Neuron (in vitro differentiated cells): ENCODE data around the gene F11.
"Not testable (repeated sequence)": the region's sequence is repeated elsewhere in the genome, so short reads cannot be mapped to it uniquely, and the experiment has no call there.

ENCODE experiments used
- H2AFZ ChIP-seq: one replicate; pipeline ENCODE4 v1.6.1; 2013; ENCODE audit warnings: low read depth, mild to moderate bottlenecking, inconsistent platforms, low read length, moderate library complexity
- H3K27me3 ChIP-seq: one replicate; pipeline ENCODE4 v1.6.1; 2013; ENCODE audit warnings: low read length; ENCODE audit not compliant: insufficient read depth
- H3K36me3 ChIP-seq: one replicate; pipeline ENCODE4 v1.6.1; 2013; ENCODE audit warnings: low read length; ENCODE audit not compliant: insufficient read depth
- H3K4me1 ChIP-seq: one replicate; pipeline ENCODE4 v1.6.1; 2013; ENCODE audit warnings: low read length; ENCODE audit not compliant: insufficient read depth
- H3K4me3 ChIP-seq: 2 replicates; pipeline ENCODE4 v1.5.1; 2013; ENCODE audit warnings: mild to moderate bottlenecking, low read length, moderate library complexity
- H3K9me3 ChIP-seq: one replicate; pipeline ENCODE4 v1.6.1; 2013; ENCODE audit warnings: low read length

The F11 gene

DNA sequence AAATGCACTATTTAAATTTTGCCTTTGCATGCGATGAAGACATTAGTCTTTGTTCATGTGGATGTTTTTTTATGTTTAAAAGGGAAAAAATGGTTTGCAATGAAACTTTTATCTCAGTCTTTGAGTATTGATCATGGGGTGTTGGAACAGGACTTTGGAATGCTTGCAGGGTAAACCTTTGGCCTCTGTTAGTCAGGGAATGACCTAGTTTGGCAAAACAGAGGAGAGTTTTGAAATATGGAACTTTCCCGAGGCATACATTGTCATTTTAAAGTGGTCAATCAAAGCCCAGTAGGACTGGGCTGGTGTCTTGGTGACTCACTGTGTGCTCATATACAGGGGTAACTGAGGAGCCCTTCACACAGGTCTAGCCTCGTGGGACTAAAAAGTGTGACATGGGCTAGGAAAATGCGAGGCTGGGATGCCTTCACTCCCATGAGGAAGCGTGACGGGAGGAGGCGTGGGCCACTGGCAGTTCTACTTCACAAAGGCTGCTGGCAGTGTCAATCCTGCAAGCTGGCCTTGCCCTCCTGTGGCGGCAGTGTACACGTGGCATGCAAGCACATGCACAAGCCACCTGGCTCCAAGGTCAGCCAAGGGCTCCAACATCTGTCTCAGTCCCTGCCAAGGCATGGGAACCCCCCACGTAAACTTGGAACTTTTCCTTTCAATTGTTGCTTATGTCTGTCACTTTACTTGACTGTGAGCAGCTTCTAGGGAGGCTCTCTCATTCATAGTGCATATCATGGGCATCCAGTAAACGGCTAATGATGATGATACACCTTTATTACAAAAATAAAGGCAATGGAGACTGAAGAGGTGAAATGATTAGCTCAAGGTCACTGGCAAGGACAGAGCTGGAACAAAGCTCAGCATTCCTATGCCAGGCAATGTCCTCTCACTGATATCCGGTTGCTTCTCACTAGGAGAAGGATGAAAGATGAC, 5.2 kb upstream of the F11 start:
- H3K36me3 ChIP-seq = no peaks in the 10 kb centered on the region
- H3K4me3 ChIP-seq = no peak overlapping the region
- no peak overlapping the region for H2AFZ ChIP-seq
- H3K4me1 ChIP-seq = peaks cover 4% of the 10 kb centered on the region
- no peaks in the 10 kb centered on the region for H3K9me3 ChIP-seq
- H3K27me3 ChIP-seq = peaks cover 5% of the 10 kb centered on the region

DNA sequence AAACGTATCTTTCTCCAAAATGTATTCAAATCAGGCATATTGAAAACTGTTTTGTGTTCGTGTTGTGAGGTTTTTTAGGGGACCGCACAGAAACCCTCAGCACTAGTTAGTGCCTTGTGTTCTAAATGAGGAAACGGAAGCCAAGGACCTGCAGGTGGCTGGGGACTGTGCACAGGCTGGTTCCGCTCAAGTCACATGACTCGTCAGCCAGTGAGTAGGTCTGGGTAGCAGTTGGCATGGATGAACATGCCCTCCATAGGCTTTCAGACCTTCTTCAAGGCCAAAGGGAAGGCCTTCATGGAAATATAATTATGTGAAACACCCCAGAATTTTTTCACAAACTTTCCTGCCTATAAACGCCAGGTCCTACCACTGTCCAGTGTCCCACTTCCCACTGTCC, 1.3 kb upstream of the F11 start:
- Histone ChIP-seq H2AFZ (no peak overlapping the region), H3K27me3 (peaks cover 5% of the 10 kb centered on the region), H3K36me3 (no peaks in the 10 kb centered on the region), H3K9me3 (no peaks in the 10 kb centered on the region), H3K4me1 (peaks cover 7% of the 10 kb centered on the region), H3K4me3 (no peak overlapping the region)

DNA sequence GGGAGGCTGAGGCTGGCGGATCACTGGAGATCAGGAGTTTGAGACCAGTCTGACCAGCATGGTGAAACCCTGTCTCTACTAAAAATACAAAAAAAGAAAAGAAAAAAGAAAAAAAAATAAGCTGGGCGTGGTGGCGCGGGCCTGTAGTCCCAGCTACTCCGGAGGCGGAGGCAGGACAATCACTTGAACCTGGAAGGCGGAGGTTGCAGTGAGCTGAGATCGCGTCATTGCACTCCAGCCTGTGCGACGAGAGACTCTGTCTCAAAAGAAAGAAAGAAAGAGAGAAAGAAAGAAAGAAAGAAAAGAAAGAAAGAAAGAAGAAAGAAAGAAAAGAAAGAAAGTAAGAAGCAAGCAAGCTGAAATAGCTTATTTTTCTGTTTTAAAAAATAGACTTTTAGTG, 739 bp upstream of the F11 start:
- not testable (repeated sequence) for H3K4me1 ChIP-seq, H3K27me3 ChIP-seq, H3K4me3 ChIP-seq, H2AFZ ChIP-seq, H3K36me3 ChIP-seq, H3K9me3 ChIP-seq

DNA sequence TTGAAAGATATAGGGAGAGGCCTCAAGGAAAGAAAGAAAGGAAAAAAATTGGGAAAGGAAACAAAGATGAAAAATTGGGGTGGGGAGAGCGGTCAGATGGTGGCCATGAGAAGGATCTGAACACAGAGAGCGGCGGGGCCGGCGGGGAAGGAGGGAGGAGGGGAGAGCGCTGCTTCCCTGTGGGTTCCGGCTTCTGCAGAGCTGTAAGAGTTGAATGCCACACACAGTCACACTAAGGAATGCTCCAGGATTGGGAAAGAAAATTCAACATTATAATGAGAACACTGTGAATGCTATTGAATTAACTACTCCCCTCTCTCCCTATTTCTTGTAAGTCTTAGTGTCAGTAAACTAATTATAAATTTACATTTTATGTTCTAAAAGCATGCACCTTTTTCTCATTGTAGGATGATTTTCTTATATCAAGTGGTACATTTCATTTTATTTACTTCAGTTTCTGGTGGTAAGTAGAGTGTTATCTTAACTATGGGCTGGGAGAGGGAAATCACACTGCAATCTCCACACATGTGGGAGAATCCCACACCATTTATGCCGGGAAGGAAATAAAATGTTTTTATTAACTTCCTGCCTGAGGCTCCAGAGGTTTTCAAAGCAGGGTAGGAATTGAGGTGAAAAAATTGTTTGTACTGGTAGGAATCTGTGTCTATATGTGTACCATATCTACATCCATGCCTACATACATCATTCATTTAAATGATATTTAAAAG, 904 bp downstream of the F11 start:
- H3K9me3 ChIP-seq = no peaks in the 10 kb centered on the region
- H3K4me1 ChIP-seq = peaks cover 7% of the 10 kb centered on the region
- H2AFZ ChIP-seq = peak overlapping the region; percentile 47
- H3K27me3 ChIP-seq = peaks cover 9% of the 10 kb centered on the region
- no peaks in the 10 kb centered on the region for H3K36me3 ChIP-seq
- H3K4me3 ChIP-seq = peak overlapping the region; percentile 36

DNA sequence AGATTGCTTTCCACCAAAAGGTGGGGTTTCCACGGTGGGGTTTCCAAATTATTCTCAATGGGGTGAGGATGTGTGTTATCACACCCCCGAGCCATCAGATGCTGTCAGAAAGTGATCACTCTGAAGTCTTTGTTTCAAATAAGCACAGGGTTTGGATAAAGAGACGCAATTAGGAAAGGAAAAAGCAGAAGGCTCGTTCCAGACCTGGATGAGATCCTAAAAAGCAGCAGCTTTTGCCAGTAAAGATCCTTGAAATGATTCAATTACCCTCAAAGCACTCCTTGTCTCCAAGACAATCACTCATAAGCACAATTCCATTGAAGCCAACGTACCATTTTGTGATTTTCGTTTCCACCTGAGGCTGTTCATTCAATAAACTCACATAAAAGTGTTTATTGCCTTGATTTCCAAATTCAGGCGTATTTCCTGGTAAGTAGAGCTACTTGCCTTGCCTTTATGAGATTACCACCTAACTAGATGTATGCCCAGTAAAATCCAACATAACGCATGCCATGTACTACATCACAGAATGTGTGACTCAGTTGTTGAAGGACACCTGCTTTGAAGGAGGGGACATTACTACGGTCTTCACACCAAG, 5.2 kb downstream of the F11 start:
- Histone ChIP-seq H3K4me3 (no peak overlapping the region), H3K27me3 (peaks cover 4% of the 10 kb centered on the region), H3K4me1 (peaks cover 3% of the 10 kb centered on the region), H3K36me3 (no peaks in the 10 kb centered on the region), H3K9me3 (no peaks in the 10 kb centered on the region), H2AFZ (no peak overlapping the region)

DNA sequence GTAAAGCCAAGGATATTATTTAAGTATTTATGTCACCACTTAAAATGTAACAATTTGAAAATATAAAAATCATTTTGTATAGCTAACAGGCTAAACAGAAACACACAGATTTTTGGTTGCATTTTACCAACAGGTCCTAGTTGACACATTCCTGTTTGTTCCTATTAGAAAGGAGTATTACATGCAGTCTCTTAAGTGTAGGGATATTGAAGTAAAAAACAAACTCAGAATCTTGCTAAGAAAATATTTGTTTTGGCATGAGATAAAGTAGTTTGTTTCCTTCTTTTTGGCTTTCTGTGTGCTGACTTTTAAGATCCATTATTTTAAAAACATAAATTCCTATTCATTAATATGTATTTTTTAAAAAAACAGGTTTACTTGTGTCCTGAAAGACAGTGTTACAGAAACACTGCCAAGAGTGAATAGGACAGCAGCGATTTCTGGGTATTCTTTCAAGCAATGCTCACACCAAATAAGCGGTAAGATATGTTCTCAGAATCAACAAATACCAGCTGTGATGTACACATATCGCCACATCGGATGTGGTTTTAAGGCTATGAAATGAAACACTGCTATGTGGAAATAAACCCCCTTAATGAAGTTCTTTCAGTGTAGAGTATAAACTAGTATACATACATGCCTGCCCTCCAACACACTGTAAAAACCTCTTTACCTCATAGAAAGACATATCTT, 6.9 kb downstream of the F11 start:
- Histone ChIP-seq H2AFZ (no peak overlapping the region), H3K4me1 (no peaks in the 10 kb centered on the region), H3K27me3 (peaks cover 4% of the 10 kb centered on the region), H3K4me3 (no peak overlapping the region), H3K36me3 (no peaks in the 10 kb centered on the region), H3K9me3 (no peaks in the 10 kb centered on the region)

DNA sequence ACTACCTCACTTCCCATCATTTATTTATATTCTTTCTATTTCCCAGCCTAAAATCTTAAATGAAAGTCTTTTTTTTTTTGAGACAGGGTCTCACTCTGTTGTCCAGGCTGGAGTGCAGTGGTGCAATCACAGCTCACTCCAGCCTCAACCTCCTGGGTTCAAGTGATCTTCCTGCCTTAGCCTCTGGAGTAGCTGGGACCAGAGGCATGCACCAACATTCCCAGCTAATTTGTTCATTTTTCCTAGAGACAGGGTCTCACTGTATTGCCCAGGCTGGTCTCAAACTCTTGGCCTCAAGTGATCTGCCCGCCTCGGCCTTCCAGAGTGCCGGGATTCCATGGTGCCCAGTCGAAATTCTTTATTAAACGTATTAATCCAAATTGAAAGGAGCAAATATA, 7.4 kb downstream of the F11 start:
- not testable (repeated sequence) for H3K36me3 ChIP-seq, H3K9me3 ChIP-seq, H3K27me3 ChIP-seq, H2AFZ ChIP-seq, H3K4me1 ChIP-seq, H3K4me3 ChIP-seq

DNA sequence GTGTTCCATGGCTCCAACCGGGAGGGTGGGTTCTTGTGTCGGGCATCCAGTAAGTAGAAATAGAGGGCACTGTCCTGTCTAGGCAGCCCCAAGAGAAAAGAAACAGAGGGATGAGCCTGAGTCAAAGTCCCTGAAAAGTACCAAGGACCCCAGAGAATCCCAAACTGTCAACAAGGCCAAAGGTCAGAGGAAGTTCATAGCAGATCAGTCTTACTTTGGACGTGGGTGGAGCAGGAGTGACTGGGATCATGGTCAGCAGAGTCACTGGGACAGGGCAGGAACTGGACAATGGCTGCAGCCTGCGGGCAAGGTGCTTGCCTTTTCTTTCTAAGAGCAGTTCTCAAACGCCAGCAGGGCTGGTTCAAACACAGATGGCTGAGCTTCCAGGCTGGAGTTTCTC, 17.3 kb downstream of the F11 start:
- Histone ChIP-seq H3K27me3 (peaks cover 3% of the 10 kb centered on the region), H2AFZ (no peak overlapping the region), H3K4me1 (no peaks in the 10 kb centered on the region), H3K9me3 (no peaks in the 10 kb centered on the region), H3K36me3 (no peaks in the 10 kb centered on the region), H3K4me3 (no peak overlapping the region)

DNA sequence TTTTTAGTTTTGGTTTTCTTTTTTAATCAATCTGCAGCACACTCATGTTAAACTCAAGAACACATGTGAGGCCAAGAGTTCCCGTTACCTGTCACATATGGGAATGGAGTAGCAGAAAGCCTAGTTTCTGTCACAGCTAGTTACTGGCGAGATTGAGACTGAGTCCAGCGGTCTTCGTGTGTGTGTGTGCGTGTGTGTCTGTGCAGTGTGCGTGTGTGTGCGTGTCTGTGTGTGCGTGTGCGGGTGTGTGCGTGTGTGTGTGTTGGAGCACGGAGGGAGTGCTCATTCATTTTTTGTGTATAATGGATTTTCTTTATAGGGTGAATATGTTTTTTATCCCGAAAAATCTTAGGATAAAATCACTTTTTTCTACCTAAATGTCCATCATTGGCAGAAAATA, 19.2 kb downstream of the F11 start:
- Histone ChIP-seq H3K4me3 (no peak overlapping the region), H3K9me3 (no peaks in the 10 kb centered on the region), H2AFZ (no peak overlapping the region), H3K36me3 (no peaks in the 10 kb centered on the region), H3K27me3 (peaks cover under 1% of the 10 kb centered on the region), H3K4me1 (no peaks in the 10 kb centered on the region)

DNA sequence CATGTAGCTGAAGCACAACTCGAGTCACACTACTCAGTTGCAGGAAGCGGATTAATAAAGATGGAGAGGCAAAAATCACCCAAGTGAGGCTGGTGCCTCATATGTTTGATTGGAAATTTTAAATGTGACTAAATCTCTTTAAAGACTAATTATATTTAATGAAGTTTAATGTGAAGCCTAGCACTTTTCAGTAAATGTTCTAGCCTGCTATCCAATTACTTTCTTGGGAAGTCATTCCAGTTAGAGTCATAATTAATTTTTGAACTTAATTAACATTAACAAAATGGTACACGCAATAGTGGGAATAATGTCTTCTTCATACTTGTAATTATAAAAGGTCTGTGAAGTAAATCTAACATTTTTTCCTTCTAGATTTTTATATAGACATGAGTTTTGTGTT, 20.6 kb downstream of the F11 start:
- no peaks in the 10 kb centered on the region for H3K9me3 ChIP-seq
- no peak overlapping the region for H2AFZ ChIP-seq
- no peaks in the 10 kb centered on the region for H3K4me1 ChIP-seq
- H3K36me3 ChIP-seq = no peaks in the 10 kb centered on the region
- H3K4me3 ChIP-seq = no peak overlapping the region
- H3K27me3 ChIP-seq = peaks cover 3% of the 10 kb centered on the region

DNA sequence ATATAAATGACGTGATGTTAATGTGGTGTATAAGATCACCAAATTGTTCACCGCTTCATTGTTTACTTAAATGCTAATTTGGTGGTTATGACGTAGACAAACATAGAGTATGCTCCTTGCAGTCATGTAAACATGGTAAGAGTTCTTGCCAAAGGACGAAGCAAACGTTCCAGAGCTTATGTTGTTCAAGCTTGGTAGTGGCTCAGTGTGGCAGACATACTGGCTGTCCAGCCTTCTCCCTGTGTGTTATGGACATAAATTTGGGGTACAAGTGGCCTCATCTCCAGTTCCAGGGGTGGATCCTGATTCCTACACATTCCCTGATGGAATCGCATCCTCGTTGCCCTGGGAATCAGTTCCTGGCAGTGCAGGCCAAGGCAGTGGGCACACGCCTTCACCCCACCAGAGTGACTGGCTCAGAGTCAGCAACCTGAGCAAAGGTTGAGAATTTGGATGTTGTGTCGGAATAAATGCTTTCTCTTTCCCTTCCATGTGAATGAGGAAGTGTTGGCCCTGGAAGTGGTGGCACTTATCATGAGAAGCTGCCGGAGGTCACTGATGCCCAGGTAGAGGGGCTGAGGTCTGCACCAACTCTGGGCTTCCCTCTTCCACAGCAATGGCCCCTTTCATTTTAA, 25.4 kb downstream of the F11 start:
- no peaks in the 10 kb centered on the region for H3K4me1 ChIP-seq
- H3K36me3 ChIP-seq = no peaks in the 10 kb centered on the region
- H3K27me3 ChIP-seq = peaks cover 3% of the 10 kb centered on the region
- H3K9me3 ChIP-seq = no peaks in the 10 kb centered on the region
- no peak overlapping the region for H2AFZ ChIP-seq
- no peak overlapping the region for H3K4me3 ChIP-seq

DNA sequence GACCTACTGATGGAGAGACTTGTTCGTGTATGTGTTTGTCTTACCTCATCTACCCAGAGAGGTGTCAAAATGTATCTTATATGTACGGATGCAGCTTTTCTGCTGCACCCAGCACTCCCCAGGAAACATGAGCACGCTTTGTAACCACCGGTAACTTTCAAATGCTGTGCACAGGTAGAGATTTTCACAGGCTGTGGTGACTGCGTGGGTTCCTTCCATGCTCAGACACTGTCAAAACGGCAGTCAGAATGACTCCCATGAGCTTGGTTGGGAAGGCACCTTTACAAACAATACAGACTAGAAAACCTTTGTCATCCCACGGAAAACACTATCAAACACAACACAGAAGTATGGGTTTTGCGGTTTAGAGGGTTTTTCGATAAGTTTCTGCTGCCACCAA, 28.2 kb downstream of the F11 start:
- no peaks in the 10 kb centered on the region for H3K4me1 ChIP-seq
- peaks cover 7% of the 10 kb centered on the region for H3K27me3 ChIP-seq
- no peak overlapping the region for H2AFZ ChIP-seq
- no peak overlapping the region for H3K4me3 ChIP-seq
- H3K9me3 ChIP-seq = no peaks in the 10 kb centered on the region
- H3K36me3 ChIP-seq = no peaks in the 10 kb centered on the region
